ENCODE measurements around the gene NATD1.

DNA sequence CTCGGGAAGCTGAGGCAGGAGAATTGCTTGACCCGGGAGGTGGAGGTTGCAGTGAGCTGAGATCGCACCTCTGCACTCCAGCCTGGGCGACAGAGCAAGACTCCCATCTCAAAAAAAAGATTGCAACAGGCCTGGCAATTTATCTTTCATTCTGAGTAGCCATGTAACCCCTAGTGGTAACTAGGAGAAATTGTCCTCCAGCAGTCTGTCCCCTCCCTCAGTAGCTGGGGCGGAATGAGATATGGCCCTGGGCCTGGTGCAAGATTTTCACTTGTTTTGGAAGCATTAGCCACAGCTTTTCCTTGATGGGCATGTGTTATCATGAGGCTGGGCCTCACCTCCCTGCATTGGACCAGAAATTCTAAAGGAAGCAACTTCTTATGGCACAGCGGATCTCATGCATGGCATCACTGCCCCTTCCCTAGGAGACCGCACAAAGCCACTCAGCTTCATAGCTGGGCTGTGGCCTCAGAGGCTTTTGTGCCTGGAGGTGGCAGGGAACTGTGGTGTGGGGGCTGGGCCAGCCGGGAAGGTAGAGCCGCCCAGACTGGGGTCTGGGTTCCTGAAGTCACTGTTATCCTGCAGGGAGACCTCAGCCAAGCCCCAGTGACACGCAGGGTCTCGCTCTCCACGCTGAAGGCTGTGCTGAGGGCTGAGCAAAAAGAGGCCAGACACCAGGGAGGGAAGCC, 13.4 kb downstream of the NATD1 start:
- TF ChIP-seq, protein P1, sequence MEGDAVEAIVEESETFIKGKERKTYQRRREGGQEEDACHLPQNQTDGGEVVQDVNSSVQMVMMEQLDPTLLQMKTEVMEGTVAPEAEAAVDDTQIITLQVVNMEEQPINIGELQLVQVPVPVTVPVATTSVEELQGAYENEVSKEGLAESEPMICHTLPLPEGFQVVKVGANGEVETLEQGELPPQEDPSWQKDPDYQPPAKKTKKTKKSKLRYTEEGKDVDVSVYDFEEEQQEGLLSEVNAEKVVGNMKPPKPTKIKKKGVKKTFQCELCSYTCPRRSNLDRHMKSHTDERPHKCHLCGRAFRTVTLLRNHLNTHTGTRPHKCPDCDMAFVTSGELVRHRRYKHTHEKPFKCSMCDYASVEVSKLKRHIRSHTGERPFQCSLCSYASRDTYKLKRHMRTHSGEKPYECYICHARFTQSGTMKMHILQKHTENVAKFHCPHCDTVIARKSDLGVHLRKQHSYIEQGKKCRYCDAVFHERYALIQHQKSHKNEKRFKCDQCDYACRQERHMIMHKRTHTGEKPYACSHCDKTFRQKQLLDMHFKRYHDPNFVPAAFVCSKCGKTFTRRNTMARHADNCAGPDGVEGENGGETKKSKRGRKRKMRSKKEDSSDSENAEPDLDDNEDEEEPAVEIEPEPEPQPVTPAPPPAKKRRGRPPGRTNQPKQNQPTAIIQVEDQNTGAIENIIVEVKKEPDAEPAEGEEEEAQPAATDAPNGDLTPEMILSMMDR (IDR thresholded peaks at IDR 0.05; ENCODE audit: low read depth, low read length), result no peak
- TF ChIP-seq EZH2phosphoT487 (IDR thresholded peaks at IDR 0.05; ENCODE audit: low read depth), result no peak
